ENCODE data around the gene BBS9. TPM values are rescaled to one million over a fixed set of nuclear protein-coding genes. Genes with fewer than 3 reads are reported as not detected.
"Not testable (repeated sequence)": the region's sequence is repeated elsewhere in the genome, so short reads cannot be mapped to it uniquely, and the experiment has no call there.

BBS9 gene
- total RNA-seq, 1 experiment from 2014 or later, result 9.4 TPM

DNA sequence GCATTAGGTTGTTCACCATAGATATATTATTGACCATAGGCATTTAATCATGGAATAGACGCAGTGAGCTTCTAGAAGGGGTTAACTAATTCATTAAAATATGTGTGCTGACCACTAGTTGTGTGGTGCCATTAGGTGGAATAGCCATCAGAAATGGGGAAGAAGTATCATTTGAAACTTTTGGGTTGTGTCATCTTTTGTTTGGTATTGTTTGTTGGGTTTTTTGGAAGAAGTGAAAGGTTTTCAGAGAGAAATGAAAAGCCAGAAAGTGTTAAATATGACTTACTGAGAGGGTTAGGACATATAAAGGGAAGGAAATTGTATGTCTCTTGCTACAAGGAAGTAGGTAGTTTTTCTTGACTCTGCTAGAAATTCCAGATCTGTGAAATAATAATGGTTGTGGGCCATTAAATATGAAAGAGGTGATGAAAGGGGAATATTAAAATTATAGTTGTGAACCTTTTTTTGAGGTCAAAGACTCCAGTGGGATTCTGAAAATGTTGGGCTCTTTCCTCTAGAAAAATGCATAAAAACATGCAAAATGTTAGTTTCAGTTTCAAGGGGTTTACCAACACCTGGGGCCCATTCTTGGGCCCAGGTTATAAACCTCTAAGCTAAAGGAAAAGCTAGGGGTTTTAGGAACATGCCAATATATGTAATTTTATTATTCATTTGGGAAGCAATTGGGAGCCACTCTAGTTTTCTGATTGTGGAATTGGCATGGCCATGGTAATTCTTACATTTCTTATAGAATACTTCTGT lies 348.5 kb downstream of the BBS9 start:
- H3K4me3 Mint-ChIP-seq (ENCODE audit: low read depth, unreplicated experiment), result no peak overlapping the region
- DNase-seq, result no peak
- H3K9me3 Mint-ChIP-seq (ENCODE audit: low read depth, unreplicated experiment), result peaks cover 3% of the 10 kb centered on the region
- H3K27ac Mint-ChIP-seq (ENCODE audit: unreplicated experiment), result no peak overlapping the region
- no TSS peak for BruUV-seq (replicated peaks)
- no peaks in the 10 kb centered on the region for H3K27me3 Mint-ChIP-seq (ENCODE audit: unreplicated experiment)
- no peaks in the 10 kb centered on the region for H3K4me1 Mint-ChIP-seq (ENCODE audit: low read depth, unreplicated experiment)
- CTCF ChIA-PET, result no interaction called here
- TF ChIP-seq, protein P1, sequence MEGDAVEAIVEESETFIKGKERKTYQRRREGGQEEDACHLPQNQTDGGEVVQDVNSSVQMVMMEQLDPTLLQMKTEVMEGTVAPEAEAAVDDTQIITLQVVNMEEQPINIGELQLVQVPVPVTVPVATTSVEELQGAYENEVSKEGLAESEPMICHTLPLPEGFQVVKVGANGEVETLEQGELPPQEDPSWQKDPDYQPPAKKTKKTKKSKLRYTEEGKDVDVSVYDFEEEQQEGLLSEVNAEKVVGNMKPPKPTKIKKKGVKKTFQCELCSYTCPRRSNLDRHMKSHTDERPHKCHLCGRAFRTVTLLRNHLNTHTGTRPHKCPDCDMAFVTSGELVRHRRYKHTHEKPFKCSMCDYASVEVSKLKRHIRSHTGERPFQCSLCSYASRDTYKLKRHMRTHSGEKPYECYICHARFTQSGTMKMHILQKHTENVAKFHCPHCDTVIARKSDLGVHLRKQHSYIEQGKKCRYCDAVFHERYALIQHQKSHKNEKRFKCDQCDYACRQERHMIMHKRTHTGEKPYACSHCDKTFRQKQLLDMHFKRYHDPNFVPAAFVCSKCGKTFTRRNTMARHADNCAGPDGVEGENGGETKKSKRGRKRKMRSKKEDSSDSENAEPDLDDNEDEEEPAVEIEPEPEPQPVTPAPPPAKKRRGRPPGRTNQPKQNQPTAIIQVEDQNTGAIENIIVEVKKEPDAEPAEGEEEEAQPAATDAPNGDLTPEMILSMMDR (IDR thresholded peaks at IDR 0.05; ENCODE audit: unreplicated experiment), result no peak
- intact Hi-C loops (cut with micrococcal nuclease; ENCODE audit: unreplicated experiment), result no loop called here
- no peaks in the 10 kb centered on the region for H3K36me3 Mint-ChIP-seq (ENCODE audit: insufficient read depth, unreplicated experiment)

DNA sequence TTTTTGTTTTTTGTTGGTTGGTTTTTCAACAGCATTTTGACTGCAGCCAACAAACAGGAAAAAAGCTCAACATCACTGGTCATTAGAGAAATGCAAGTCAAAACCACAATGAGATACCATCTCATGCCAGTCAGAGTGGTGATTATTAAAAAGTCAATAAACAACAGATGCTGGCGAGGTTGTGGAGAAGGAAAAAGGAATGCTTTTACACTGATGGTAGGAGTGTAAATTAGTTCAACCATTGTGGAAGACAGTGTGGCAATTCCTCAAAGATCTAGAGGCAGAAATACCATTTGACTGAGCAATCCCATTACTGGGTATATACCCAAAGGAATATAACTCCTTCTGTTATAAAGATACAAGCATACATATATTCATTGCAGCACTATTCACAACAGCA lies 355.1 kb downstream of the BBS9 start:
- CTCF ChIA-PET; intact Hi-C loops (cut with micrococcal nuclease; ENCODE audit: unreplicated experiment); H3K27ac Mint-ChIP-seq (ENCODE audit: unreplicated experiment); H3K27me3 Mint-ChIP-seq (ENCODE audit: unreplicated experiment); H3K4me1 Mint-ChIP-seq (ENCODE audit: low read depth, unreplicated experiment); BruUV-seq (replicated peaks); DNase-seq; H3K9me3 Mint-ChIP-seq (ENCODE audit: low read depth, unreplicated experiment); H3K36me3 Mint-ChIP-seq (ENCODE audit: insufficient read depth, unreplicated experiment); H3K4me3 Mint-ChIP-seq (ENCODE audit: low read depth, unreplicated experiment): not testable (repeated sequence)

DNA sequence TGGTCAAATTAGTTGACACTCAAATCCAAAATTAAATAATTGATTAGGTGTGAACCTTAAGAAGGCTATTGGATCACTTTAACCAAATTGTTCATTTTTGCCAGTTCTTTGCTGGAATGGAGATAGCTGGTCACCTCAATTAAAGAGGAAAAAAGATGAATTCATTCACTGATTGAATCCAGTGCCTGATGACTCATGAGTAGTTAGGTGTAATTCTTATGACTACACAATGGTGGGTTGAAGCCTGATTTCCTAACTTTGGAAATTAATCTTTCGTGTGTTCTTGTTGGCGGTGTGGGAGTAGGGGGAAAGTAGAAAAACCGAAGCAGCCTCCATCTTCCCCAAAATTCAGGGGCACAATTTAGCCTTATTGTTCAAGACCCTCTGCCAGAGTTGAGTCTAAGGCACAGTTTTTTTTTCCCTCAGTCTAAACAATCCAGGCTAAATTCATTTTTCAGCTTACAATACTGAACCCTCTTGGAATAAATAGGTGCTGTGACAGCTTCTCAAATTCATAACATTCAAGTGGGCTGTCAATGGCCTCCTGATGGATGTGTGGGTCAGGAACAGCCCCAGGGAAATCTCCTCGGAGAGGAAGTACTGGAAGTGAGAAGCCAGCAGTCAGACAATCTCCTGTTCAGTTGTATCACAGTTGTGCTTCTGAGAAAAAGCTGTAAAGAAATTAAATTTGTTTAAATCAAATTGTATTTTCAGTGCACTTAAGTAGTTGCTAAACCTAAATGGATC lies 356.6 kb downstream of the BBS9 start:
- H3K27me3 Mint-ChIP-seq (ENCODE audit: unreplicated experiment), result no peaks in the 10 kb centered on the region
- no peak overlapping the region for H3K27ac Mint-ChIP-seq (ENCODE audit: unreplicated experiment)
- no peaks in the 10 kb centered on the region for H3K4me1 Mint-ChIP-seq (ENCODE audit: low read depth, unreplicated experiment)
- intact Hi-C loops (cut with micrococcal nuclease; ENCODE audit: unreplicated experiment), result no loop called here
- TF ChIP-seq, protein P1 (IDR thresholded peaks at IDR 0.05; ENCODE audit: unreplicated experiment), result no peak
- no peak for DNase-seq
- H3K4me3 Mint-ChIP-seq (ENCODE audit: low read depth, unreplicated experiment), result no peak overlapping the region
- peaks cover 5% of the 10 kb centered on the region for H3K9me3 Mint-ChIP-seq (ENCODE audit: low read depth, unreplicated experiment)
- BruUV-seq (replicated peaks), result no TSS peak
- CTCF ChIA-PET, result interaction anchor here (0.5 kb wide), 1 partner anchor 463 kb away, joined by 3 read pairs; no protein-coding TSS in a partner anchor
- no peaks in the 10 kb centered on the region for H3K36me3 Mint-ChIP-seq (ENCODE audit: insufficient read depth, unreplicated experiment)

DNA sequence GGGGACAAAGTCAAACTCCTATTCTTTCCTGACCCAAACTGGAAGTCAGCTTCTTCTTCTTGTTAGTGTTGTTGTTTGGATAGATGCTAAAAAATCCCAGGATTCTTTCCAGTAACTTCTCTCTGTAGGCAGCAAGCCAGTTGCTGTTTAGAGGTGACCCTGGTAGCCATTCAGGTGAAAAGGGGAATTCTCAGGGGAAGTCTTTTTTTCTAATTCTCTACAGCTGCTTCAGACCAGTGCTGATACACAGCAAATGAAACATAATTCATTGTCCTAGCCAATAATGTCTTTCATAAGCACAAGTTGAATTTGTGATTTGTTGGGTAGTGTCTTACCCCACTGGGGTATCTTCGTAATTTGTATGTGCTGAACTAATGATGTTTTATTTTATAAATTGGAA lies 357.3 kb downstream of the BBS9 start:
- BruUV-seq (replicated peaks), result no TSS peak
- CTCF ChIA-PET, result no interaction called here
- H3K4me3 Mint-ChIP-seq (ENCODE audit: low read depth, unreplicated experiment), result no peak overlapping the region
- H3K36me3 Mint-ChIP-seq (ENCODE audit: insufficient read depth, unreplicated experiment), result no peaks in the 10 kb centered on the region
- H3K9me3 Mint-ChIP-seq (ENCODE audit: low read depth, unreplicated experiment), result peaks cover 2% of the 10 kb centered on the region
- no peaks in the 10 kb centered on the region for H3K27me3 Mint-ChIP-seq (ENCODE audit: unreplicated experiment)
- no peak for DNase-seq
- intact Hi-C loops (cut with micrococcal nuclease; ENCODE audit: unreplicated experiment), result no loop called here
- TF ChIP-seq, protein P1 (IDR thresholded peaks at IDR 0.05; ENCODE audit: unreplicated experiment), result no peak
- H3K4me1 Mint-ChIP-seq (ENCODE audit: low read depth, unreplicated experiment), result no peaks in the 10 kb centered on the region
- H3K27ac Mint-ChIP-seq (ENCODE audit: unreplicated experiment), result no peak overlapping the region

Data from Calu3 (cell line).